ENCODE data around the gene WDR81.
"Not testable (repeated sequence)": the region's sequence is repeated elsewhere in the genome, so short reads cannot be mapped to it uniquely, and the experiment has no call there.

WDR81 gene

DNA sequence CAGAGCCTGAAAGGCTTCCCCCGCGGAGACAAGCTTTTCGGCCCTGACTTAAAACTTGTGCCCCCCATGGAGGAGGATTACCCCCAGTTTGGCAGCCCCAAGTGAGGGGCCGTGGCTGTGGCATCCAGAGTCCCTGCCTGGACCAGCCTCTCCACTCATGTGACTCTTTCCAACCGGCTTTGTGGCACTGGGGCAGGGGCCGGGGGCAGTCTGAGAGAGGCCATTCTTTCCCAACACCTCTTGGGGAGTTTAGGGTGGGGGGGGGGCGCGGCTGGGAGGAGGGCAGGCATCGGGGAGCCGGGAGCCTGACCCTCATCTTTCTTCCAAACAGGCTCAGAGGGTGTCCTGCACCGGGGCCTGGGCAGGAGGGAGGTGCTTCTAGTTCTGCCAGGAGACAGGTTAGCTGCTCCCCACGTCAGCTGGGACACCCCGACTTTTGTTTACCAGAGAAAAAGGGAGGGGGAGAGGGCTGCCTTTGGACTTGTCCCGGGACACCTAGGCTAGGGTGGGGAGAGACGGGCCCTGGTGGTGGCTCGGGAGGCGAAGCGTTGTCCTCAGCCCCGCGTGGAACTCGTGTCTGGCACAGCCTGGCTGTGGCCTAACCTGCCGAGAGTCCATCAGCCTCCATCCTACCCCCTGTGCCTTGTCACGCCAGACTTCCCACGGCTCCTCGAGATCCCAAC lies 30.1 kb downstream of the WDR81 start:
- DNase-seq (ENCODE audit: low spot score), result no peak

- no peak for DNase-seq (ENCODE audit: low spot score)
Measured at GRCh38 chr17:1755252-1755826, 30.8 kb downstream of the WDR81 start.

- no peak for DNase-seq (ENCODE audit: low spot score)
Measured at GRCh38 chr17:1755827-1756262, 31.3 kb downstream of the WDR81 start.

DNA sequence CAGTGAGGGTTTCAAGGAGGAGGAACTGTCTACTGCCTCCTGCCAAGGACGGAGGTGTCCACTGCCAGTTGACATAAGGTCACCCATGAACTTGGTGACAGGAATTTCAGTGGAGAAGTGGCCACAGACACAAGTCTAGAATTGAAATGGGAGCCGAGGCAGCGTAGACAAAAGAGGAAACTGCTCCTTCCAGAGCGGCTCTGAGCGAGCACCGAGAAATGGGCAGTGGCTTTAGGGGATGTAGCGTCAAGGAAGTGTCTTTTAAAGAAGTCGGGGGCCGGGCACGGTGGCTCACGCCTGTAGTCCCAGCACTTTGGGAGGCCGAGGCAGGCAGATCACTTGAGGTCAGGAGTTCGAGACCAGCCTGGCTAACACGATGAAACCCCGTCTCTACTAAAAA lies 34.3 kb downstream of the WDR81 start:
- DNase-seq (ENCODE audit: low spot score), result no peak

DNA sequence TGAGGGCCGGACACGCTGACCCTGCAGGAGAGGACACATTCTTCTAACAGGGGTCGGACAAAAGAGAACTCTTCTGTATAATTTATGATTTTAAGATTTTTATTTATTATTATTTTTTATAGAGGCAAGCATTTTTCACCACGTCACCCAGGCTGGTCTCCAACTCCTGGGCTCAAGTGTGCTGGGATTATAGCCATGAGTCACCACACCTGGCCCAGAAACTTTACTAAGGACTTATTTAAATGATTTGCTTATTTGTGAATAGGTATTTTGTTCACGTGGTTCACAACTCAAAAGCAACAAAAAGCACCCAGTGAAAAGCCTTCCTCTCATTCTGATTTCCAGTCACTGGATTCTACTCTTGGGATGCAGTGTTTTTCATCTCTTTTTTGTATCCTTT lies 35.0 kb downstream of the WDR81 start:
- DNase-seq (ENCODE audit: low spot score), result no peak

DNA sequence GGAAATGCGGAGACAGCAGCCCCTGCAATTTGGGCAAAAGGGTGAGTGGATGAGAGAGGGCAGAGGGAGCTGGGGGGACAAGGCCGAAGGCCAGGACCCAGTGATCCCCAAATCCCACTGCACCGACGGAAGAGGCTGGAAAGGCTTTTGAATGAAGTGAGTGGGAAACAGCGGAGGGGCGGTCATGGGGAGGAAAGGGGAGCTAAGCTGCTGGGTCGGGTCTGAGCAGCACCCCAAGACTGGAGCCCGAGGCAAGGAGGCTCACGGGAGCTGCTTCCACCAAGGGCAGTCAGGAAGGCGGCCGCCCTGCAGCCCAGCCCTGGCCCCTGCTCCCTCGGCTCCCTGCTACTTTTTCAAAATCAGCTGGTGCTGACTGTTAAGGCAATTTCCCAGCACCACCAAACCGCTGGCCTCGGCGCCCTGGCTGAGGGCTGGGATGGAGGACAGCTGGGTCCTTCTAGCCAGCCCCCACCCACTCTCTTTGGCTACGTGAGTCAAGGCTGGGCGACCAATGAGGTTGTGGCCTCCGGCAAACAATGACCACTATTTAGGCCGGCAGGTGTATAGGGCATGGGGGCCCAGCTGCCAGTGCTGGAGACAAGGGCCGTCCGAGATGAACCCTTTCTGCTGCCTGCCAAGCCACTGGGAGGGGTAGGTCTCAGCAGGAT lies 37.9 kb downstream of the WDR81 start:
- no peak for DNase-seq (ENCODE audit: low spot score)

DNA sequence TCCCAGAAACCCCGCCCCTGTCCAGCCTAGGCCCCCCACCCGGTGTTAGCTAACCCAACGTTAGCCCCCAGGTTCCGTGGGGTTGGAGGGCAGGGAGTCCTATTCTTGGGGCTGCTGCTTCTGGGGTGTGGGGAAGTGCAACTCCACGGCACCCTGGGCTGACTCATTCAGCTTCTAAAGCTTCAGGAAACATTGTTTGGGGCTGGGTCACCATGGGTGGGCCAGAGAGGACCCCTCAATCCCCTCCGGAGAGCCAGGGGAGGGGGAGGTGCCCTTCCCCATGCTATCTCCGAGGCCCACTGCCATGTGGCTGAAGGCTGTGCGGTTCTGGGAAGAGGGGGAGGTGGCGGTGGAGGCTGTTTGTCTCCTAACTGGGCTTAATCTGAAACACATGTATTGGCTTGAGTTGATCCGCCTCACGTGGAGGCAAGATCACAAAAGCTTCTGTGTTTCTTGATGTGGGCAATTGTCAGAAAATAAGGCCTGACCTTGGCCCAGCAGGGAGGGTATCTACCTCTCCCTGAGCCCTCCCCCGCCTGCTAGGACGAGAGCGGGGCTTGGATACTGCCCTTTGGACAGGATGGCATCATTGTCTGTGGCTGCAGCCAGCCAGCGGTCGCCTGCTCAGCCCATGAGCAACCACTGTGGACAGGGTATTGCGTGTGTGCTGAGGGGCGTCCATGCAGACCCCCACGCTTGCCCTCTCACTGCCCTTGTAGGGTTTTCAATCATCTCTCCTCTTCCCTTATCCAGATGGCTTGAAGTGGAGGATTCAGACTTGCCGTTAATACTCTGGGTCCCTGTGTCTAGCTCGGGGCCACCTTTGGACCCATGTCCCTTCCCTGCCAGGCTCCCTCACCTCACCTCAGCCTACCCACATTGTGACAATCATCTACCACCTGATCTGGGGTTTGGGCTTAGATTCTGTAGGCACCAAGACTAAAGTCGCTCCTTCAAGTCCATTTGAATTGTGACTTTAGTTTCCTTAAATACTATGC lies 38.7 kb downstream of the WDR81 start:
- no peak for DNase-seq (ENCODE audit: low spot score)

GRCh38 chr17:1764284-1764683 lies 39.8 kb downstream of the WDR81 start:
- peak; percentile 28 for DNase-seq (ENCODE audit: low spot score)

DNA sequence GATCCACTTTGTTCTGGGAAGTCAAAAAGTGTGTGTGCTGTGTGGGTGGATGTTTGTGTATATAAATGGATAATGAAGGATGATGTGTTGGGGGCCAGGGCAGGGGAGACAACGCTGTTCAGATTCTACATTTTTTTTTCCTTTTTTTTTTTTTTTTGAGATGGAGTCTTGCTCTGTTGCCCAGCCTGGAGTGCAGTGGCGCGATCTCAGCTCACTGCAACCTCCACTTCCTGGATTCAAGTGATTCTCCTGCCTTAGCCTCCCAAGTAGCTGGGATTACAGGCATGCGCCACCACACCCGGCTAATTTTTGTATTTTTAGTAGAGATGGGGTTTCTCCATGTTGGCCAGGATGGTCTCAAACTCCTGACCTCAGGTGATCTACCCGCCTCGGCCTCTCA lies 40.2 kb downstream of the WDR81 start:
- DNase-seq (ENCODE audit: low spot score), result not testable (repeated sequence)

DNA sequence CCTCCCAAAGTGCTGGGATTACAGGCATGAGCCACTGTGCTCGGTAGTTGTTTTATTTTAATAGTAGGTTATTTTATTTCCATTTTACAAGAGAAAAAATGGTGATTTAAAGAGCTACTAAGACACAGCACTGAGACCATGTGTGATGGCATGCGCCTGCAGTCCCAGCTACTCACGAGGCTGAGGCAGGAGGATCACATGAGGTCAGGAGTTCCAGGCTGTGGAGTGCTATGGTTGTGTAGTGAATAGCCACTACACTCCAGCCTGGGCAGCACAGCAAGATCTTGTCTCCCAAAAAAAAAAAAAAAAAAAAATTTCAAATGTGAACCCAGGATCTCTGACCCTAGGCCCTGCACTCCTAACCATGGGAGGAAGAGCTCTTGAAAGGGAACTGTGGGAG lies 41.1 kb downstream of the WDR81 start:
- DNase-seq (ENCODE audit: low spot score), result no peak

DNA sequence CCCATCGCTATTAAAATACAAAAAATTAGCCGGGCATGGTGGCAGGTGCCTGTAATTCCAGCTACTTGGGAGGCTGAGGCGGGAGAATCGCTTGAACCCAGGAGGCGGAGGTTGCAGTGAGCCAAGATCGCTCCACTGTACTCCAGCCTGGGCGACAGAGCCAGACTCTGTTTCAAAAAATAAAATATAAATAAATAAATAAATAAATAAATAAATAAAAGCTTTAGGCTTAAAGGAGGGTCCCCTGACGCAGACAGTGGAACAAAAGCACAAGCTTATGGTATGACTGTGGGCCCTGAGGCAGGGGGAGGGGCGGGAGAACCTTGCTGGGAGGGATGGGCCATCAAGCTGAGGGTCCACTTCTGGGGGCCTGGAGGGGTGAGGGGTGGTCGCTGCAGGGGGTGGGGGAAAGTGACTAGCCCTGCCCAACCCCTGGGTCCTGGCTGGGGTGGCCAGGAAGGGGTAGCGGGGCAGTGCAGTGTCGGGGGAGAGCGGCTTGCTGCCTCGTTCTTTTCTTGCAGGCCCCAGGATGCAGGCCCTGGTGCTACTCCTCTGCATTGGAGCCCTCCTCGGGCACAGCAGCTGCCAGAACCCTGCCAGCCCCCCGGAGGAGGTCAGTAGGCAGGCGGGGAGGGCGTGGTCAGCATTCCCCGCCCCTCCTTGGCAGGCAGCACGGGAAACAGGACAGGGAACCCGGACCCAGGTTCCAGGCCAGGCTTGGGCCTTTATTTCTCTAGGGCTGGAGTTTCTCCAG lies 42.1 kb downstream of the WDR81 start:
- DNase-seq (ENCODE audit: low spot score), result no peak

GRCh38 chr17:1767358-1767757 lies 42.9 kb downstream of the WDR81 start:
- no peak for DNase-seq (ENCODE audit: low spot score)

DNA sequence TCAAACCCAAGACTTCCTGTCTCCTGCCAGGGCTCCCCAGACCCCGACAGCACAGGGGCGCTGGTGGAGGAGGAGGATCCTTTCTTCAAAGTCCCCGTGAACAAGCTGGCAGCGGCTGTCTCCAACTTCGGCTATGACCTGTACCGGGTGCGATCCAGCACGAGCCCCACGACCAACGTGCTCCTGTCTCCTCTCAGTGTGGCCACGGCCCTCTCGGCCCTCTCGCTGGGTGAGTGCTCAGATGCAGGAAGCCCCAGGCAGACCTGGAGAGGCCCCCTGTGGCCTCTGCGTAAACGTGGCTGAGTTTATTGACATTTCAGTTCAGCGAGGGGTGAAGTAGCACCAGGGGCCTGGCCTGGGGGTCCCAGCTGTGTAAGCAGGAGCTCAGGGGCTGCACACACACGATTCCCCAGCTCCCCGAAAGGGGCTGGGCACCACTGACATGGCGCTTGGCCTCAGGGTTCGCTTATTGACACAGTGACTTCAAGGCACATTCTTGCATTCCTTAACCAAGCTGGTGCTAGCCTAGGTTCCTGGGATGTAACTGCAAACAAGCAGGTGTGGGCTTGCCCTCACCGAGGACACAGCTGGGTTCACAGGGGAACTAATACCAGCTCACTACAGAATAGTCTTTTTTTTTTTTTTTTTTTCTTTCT lies 45.4 kb downstream of the WDR81 start:
- DNase-seq (ENCODE audit: low spot score), result no peak

DNA sequence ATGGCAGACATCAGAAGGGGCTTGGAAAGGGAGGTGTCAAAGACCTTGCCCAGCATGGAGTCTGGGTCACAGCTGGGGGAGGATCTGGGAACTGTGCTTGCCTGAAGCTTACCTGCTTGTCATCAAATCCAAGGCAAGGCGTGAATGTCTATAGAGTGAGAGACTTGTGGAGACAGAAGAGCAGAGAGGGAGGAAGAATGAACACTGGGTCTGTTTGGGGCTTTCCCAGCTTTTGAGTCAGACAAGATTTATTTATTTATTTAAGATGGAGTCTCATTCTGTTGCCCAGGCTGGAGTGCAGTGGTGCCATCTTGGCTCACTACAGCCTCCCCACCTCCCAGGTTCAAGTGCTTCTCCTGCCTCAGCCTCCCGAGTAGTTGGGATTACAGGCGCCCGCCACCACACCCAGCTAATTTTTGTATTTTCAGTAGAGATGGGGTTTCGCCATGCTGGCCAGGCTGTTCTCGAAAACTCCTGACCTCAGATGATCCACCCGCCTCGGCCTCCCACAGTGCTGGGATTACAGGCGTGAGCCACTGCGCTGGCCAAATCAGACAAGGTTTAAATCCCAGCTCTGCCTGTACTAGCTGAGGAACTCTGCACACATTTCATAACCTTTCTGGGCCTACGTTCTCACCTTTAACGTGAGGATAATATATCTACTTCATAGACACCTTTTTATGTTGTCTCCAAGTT lies 48.6 kb downstream of the WDR81 start:
- DNase-seq (ENCODE audit: low spot score), result peak; percentile 8

DNA sequence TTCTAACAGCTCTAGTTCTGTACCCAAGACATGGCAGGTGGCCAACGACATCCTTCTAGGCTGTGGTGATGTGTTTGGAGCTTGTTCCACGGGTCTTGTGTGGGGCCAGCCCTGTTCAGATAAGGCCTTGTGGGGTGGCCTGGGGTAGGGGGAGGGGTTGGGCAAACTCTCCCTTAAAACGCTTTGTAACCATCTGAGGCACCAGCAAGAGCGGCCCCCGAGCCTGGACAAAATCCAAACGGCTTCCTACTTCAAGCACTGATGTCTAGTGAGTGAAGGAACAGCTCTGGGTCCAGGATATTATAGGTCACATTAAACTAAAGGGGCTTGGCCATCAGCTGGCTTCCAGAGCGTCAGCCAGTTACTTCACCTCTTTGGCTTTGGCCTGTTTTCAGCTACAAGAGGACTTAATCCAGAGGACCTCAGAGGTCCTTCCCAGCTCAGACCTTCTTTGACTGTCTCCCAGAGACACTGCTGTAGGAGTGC lies 49.2 kb downstream of the WDR81 start:
- DNase-seq (ENCODE audit: low spot score), result no peak

DNA sequence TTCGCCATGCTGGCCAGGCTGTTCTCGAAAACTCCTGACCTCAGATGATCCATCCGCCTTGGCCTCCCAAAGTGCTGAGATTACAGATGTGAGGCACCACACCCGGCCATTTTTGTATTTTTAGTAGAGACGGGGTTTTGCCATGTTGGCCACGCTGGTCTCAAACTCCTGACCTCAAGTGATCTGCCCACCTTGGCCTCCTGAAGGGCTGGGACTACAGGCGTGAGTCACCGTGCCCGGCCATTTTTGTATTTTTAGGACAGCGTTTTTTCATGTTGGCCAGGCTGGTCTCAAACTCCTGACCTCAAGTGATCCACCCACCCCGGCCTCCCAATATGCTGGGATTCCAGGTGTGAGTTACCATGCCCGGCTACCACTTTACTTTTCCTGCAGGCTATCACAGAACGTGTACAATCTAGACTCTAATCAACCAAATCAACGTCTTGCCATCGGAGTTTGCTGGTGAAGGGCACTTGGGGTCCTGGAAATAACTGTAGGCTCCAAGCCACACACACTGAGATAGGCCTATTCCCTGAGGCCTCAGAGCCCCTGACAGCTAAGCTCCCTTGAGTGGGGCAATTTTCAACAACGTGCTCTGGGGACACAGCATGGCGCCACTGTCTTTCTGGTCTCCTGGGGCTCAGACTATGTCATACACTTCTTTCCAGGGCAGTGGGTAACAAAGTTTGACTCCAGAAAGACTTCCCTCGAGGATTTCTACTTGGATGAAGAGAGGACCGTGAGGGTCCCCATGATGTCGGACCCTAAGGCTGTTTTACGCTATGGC lies 50.1 kb downstream of the WDR81 start:
- DNase-seq (ENCODE audit: low spot score), result no peak

- DNase-seq (ENCODE audit: low spot score), result no peak
Measured at GRCh38 chr17:1776328-1776727, 51.8 kb downstream of the WDR81 start.

GRCh38 chr17:1776857-1777256 lies 52.4 kb downstream of the WDR81 start:
- no peak for DNase-seq (ENCODE audit: low spot score)

DNA sequence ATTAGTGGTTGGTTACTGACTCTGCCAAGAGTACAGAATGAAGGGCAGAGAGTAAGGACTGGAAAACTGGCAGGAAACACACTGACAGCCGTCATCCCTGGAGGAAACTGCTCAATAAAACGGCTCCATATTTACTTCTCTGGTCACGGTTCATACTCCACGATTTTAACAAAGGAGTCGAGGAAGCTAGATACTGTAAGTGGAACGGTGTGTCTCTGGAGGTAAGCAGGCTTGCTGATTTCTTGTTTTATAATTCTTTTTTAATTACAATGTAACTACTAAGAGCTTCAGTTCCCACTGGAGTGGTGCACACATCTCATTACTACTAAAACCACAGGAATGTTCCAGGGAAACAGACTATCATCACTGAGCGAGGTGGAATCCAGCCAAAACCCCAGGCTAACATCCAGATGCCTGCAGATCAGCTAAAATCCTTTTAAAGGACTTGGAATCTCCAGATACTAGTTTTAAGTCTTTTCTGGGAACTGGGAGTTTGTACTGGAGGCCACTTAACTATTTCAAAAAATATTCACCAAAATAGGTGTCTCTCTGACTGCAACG lies 55.1 kb downstream of the WDR81 start:
- no peak for DNase-seq (ENCODE audit: low spot score)

Data from activated CD4-positive, alpha-beta T cell treated with anti-CD3 and anti-CD28 coated beads, Interleukin-2, Interleukin-4, amounts not matched to agents 100 ng/mL and 50 ng/mL, durations not matched to agents 16 hours and 8 hours (primary cell).